ENCODE measurements around the gene CYP8B1. TPM values are rescaled to one million over a fixed set of nuclear protein-coding genes. Genes with fewer than 3 reads are reported as not detected.

The CYP8B1 gene
- total and polyA plus RNA-seq, 2 of the 13 experiments (the other 11 are each of a cell fraction or from before 2014, with no cell fraction given) = 0.58 to 2.0 TPM

- no peak for TF ChIP-seq ZNF800 (CRISPR knock-in tag; IDR thresholded peaks at IDR 0.05)
- TF ChIP-seq IKZF1 (IDR thresholded peaks at IDR 0.05) = no peak
- 0 out of 2 replicates have a peak, but pooled peaks have one; percentile 23 for TF ChIP-seq KDM4B (CRISPR knock-in tag; IDR thresholded peaks at IDR 0.05)
- no peak for TF ChIP-seq CCAR2 (optimal IDR thresholded peaks at IDR 0.05; ENCODE audit: low read depth, low read length)
- TF ChIP-seq RXRB (CRISPR knock-in tag; IDR thresholded peaks at IDR 0.05; ENCODE audit: borderline replicate concordance) = peak; percentile 41; the same call in 1 of the 2 replicates
- no peak for TF ChIP-seq STAT5B (CRISPR knock-in tag; IDR thresholded peaks at IDR 0.05)
- no peak for TF ChIP-seq RERE (CRISPR knock-in tag; IDR thresholded peaks at IDR 0.05; ENCODE audit: low read depth)
- no peak for TF ChIP-seq ZNF260 (CRISPR knock-in tag; IDR thresholded peaks at IDR 0.05; ENCODE audit: borderline replicate concordance, low read depth)
- TF ChIP-seq TAF1 (CRISPR knock-in tag; IDR thresholded peaks at IDR 0.05) = no peak
- no peak for TF ChIP-seq ZSCAN9 (CRISPR knock-in tag; IDR thresholded peaks at IDR 0.05; ENCODE audit: borderline replicate concordance)
- TF ChIP-seq ZNF644 (CRISPR knock-in tag; IDR thresholded peaks at IDR 0.05; ENCODE audit: low read depth) = no peak
- TF ChIP-seq ZNF333 (CRISPR knock-in tag; IDR thresholded peaks at IDR 0.05; ENCODE audit: borderline replicate concordance) = no peak; the same call in 1 of the 2 replicates
- no peak for TF ChIP-seq CEBPZ (IDR thresholded peaks at IDR 0.05; ENCODE audit: low read length)
- TF ChIP-seq ZNF441 (CRISPR knock-in tag; IDR thresholded peaks at IDR 0.05; ENCODE audit: borderline replicate concordance) = no peak
Observed at GRCh38 chr3:42880601-42881451, 5.1 kb upstream of the CYP8B1 start (continued).

Measured in HepG2 (cell line).